Ovary (tissue), 9 donors: ENCODE measurements around the gene GGACT. TPM values are rescaled to one million over a fixed set of nuclear protein-coding genes. Genes with fewer than 3 reads are reported as not detected.

Source experiments
- DNase-seq, 5 donors: peaks; one replicate each; pipeline ENCODE4 v3.0.0-alpha.2; 2019 to 2020
- H3K27ac ChIP-seq, 2 donors: fragments of 200-600 bp; one replicate each; pipeline versions ENCODE4 v1.5.1 to v1.8.0; 2019 to 2022
- H3K27me3 ChIP-seq: fragments of 200-600 bp; one replicate; pipeline ENCODE4 v1.8.0; 2022
- H3K36me3 ChIP-seq: fragments of 200-600 bp; sonication (generic); one replicate; pipeline ENCODE4 v1.5.1; 2019
- H3K4me1 ChIP-seq: one replicate; pipeline ENCODE4 v1.8.1; 2013; ENCODE audit warnings: mild to moderate bottlenecking, moderate library complexity; ENCODE audit not compliant: insufficient read depth
- H3K4me3 ChIP-seq: fragments of 200-600 bp; sonication (generic); one replicate; pipeline ENCODE4 v1.5.1; 2017
- H3K9me3 ChIP-seq, 2 donors: fragments of 200-600 bp in 1 of 2; sonication (generic) in 1 of 2; one replicate each; pipeline versions ENCODE4 v1.5.1 to v1.8.1; 2013 to 2019; ENCODE audit warnings: mild to moderate bottlenecking in 1 of 2, moderate library complexity in 1 of 2
- CTCF ChIP-seq, 3 donors: fragments of 450-650 bp in 2 of 3; fragments of 200-600 bp in 1 of 3; IDR thresholded peaks; one replicate each; pipeline versions ENCODE4 v1.5.1 to v1.8.0; 2016 to 2022; ENCODE audit warnings: antibody characterized with exemption in 3 of 3, mild to moderate bottlenecking in 1 of 3
- EP300 ChIP-seq: sonication (generic); formaldehyde crosslinking; IDR thresholded peaks from one replicate; pipeline ENCODE4 v1.6.1; 2017; ENCODE audit warnings: antibody characterized with exemption
- POLR2A ChIP-seq: fragments of 450-650 bp; IDR thresholded peaks from one replicate; pipeline ENCODE4 v1.6.1; 2017; ENCODE audit warnings: antibody characterized with exemption, mild to moderate bottlenecking, moderate library complexity
- WGBS, 3 donors: extraction: QIAGEN DNeasy Blood & Tissue Kit in 1 of 3; methylation state at CpG; one replicate each; pipeline versions ENCODE4 v1.1.5 to v1.1.7; 2013 to 2017; 5-methylcytosine and 5-hydroxymethylcytosine counted together
- intact Hi-C, 4 donors: fragments of 100-400 bp; cut with DNase I; formaldehyde crosslinking; loops; one replicate each; pipeline versions ENCODE4 v1.11.0 to v1.15.1; 2022 to 2023
- polyA plus RNA-seq, 2 donors: library from polyadenylated mRNA; stranded (reverse); fragments of 200-250 nt in 1 of 2; fragments of 350-450 nt in 1 of 2; fragmentation: Illumina TruSeq in 1 of 2; extraction: RNeasy Lipid Tissue Mini Kit (QIAGEN cat#74804) in 1 of 2; gene quantifications; one replicate each; pipeline ENCODE4 v1.2.3, GENCODE V29; 2013 to 2014
- total RNA-seq, 7 donors: library from RNA; depleted of rRNA in 2 of 7; stranded (reverse); fragments of >200 nt in 2 of 7; fragmentation: NEBNext Ultra II Directional in 3 of 7; extraction: Animal tissue kit (Norgen Biotek cat#: 25700) in 3 of 7; gene quantifications; one replicate each; pipeline versions ENCODE4 v1.1.0 to v1.2.4, GENCODE V29; 2016 to 2023
- donor health status: DM: no; HTN: no; CAD: no; lungs with moderate emphysema.
- donor health status: DM: no; HTN: no; CAD: no.
- donor health status: Bipolar disorder and iron deficiency.
- donor health status: DM: yes; HTN: yes; CAD: no.
- donor health status: DM: no; HTN: no; CAD: no.
- donor health status: DM: yes; HTN: yes; CAD: no.

Gene GGACT
- total and polyA plus RNA-seq, 9 donors = 1.8 to 7.4 (median 2.7) TPM

GRCh38 chr13:100600915-100601314 is 12.3 kb upstream of the GGACT start:
- H3K9me3 ChIP-seq = no peaks in the 10 kb centered on the region
- no peak overlapping the region for H3K27ac ChIP-seq
- H3K27me3 ChIP-seq = no peaks in the 10 kb centered on the region
- DNase-seq = no peak
- no peaks in the 10 kb centered on the region for H3K36me3 ChIP-seq
- H3K4me3 ChIP-seq = no peak overlapping the region
- no peaks in the 10 kb centered on the region for H3K4me1 ChIP-seq
- TF ChIP-seq EP300 = no peak
- no peak for TF ChIP-seq POLR2A
- no peak for TF ChIP-seq CTCF (IDR thresholded peaks at IDR 0.05)
- WGBS, 3 donors = 24 to 36% (median 25%) methylated on average over 6 of the region's 6 CpGs
- intact Hi-C loops = no loop called here

- Histone ChIP-seq H3K4me1 (no peaks in the 10 kb centered on the region), H3K9me3 (no peaks in the 10 kb centered on the region), H3K36me3 (no peaks in the 10 kb centered on the region), H3K27ac (no peak overlapping the region), H3K27me3 (no peaks in the 10 kb centered on the region), H3K4me3 (no peak overlapping the region)
- intact Hi-C loops = no loop called here
- no peak for DNase-seq
- WGBS, 3 donors = 92 to 94% (median 93%) methylated on average over 6 of the region's 6 CpGs
- TF ChIP-seq POLR2A = no peak
- TF ChIP-seq EP300 = no peak
- TF ChIP-seq CTCF (IDR thresholded peaks at IDR 0.05) = no peak
These were observed 11.9 kb upstream of the GGACT start for GRCh38 chr13:100600461-100600860.

GRCh38 chr13:100597253-100597652 is 8.7 kb upstream of the GGACT start:
- H3K36me3 ChIP-seq = no peaks in the 10 kb centered on the region
- H3K27ac ChIP-seq = no peak overlapping the region
- no peak for TF ChIP-seq POLR2A
- no peaks in the 10 kb centered on the region for H3K27me3 ChIP-seq
- 91 to 95% (median 92%) methylated on average over 4 of the region's 4 CpGs for WGBS, 3 donors
- intact Hi-C loops = no loop called here
- DNase-seq = no peak
- H3K4me1 ChIP-seq = no peaks in the 10 kb centered on the region
- H3K4me3 ChIP-seq = no peak overlapping the region
- no peaks in the 10 kb centered on the region for H3K9me3 ChIP-seq

GRCh38 chr13:100596516-100596915 is 7.9 kb upstream of the GGACT start:
- no peak overlapping the region for H3K27ac ChIP-seq
- H3K9me3 ChIP-seq = no peaks in the 10 kb centered on the region
- no peak for DNase-seq
- intact Hi-C loops = no loop called here
- no peaks in the 10 kb centered on the region for H3K27me3 ChIP-seq
- 89 to 95% (median 94%) methylated on average over 2 of the region's 2 CpGs for WGBS, 3 donors
- no peak overlapping the region for H3K4me3 ChIP-seq
- H3K36me3 ChIP-seq = no peaks in the 10 kb centered on the region
- TF ChIP-seq EP300 (no peak), POLR2A (no peak), CTCF (IDR thresholded peaks at IDR 0.05) (no peak)
- H3K4me1 ChIP-seq = no peaks in the 10 kb centered on the region

GRCh38 chr13:100594731-100595130 is 6.1 kb upstream of the GGACT start:
- no peak for DNase-seq
- no peak overlapping the region for H3K4me3 ChIP-seq
- TF ChIP-seq EP300 (no peak), POLR2A (no peak), CTCF (IDR thresholded peaks at IDR 0.05) (no peak)
- WGBS, 3 donors = 81 to 93% (median 82%) methylated on average over 4 of the region's 4 CpGs
- H3K27ac ChIP-seq = no peak overlapping the region
- no peaks in the 10 kb centered on the region for H3K27me3 ChIP-seq
- H3K9me3 ChIP-seq = no peaks in the 10 kb centered on the region
- intact Hi-C loops = no loop called here
- H3K36me3 ChIP-seq = no peaks in the 10 kb centered on the region
- no peaks in the 10 kb centered on the region for H3K4me1 ChIP-seq
